Measurements from ENCODE around the gene DNAI2.

Gene DNAI2

GRCh38 chr17:74299226-74300009 is 25.4 kb downstream of the DNAI2 start:
- H3K27me3 Mint-ChIP-seq, result peaks cover 56% of the 10 kb centered on the region
- H3K36me3 Mint-ChIP-seq, result no peaks in the 10 kb centered on the region
- no peak overlapping the region for H3K27ac Mint-ChIP-seq
- no peak overlapping the region for H3K4me3 Mint-ChIP-seq
- H3K4me1 Mint-ChIP-seq, result peaks cover 5% of the 10 kb centered on the region
- peaks cover 3% of the 10 kb centered on the region for H3K9me3 Mint-ChIP-seq
- no peak for ATAC-seq

GRCh38 chr17:74303305-74303704 is 29.3 kb downstream of the DNAI2 start:
- H3K27ac Mint-ChIP-seq, result no peak overlapping the region
- no peaks in the 10 kb centered on the region for H3K36me3 Mint-ChIP-seq
- ATAC-seq, result no peak
- no peak overlapping the region for H3K4me3 Mint-ChIP-seq
- H3K9me3 Mint-ChIP-seq, result no peaks in the 10 kb centered on the region
- peaks cover 54% of the 10 kb centered on the region for H3K27me3 Mint-ChIP-seq
- H3K4me1 Mint-ChIP-seq, result peaks cover 5% of the 10 kb centered on the region

- Mint-ChIP-seq H3K9me3 (no peaks in the 10 kb centered on the region), H3K36me3 (no peaks in the 10 kb centered on the region), H3K4me3 (no peak overlapping the region), H3K27ac (no peak overlapping the region), H3K27me3 (peaks cover 54% of the 10 kb centered on the region), H3K4me1 (peaks cover 5% of the 10 kb centered on the region)
- ATAC-seq, result no peak
Measured at GRCh38 chr17:74304184-74304583, 30.1 kb downstream of the DNAI2 start.

DNA sequence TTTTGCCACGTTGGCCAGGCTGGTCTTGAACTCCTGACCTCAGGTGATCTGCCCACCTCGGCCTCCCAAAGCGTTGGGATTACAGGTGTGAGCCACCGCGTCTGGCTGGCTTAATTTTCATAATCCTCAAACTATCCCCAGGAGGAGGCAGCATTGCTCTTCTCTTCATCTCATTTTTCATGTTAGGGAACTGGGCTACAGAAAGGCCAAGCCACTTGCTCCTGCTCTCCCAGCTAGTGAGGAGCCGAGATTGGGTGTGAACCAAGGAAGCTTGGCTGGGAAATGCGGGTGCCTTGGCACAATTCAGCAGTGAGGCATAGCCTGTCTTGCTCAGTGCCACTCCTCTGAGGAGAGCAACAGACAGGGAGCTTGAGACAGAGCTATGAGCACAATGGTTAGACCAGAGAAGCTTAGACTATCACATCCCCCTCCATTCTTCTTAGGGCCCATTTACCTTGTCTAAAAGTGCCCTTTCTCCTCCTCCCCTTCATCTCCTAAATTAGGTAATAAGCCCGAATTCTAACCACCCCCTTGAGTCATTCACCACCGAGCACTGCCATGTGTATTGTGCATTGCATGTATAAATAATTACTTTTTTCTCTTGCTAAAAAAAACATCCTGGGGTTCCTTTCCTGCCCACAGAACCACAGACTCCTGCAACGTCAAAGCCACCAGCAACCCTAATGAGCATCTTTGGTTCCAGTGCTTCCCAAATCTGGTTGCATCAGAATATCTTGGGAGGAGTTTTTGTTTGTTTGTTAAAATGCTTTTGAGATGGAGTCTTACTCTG is 32.0 kb downstream of the DNAI2 start:
- ATAC-seq, result no peak
- no peak overlapping the region for H3K4me3 Mint-ChIP-seq
- H3K4me1 Mint-ChIP-seq, result peaks cover 5% of the 10 kb centered on the region
- no peak overlapping the region for H3K27ac Mint-ChIP-seq
- no peaks in the 10 kb centered on the region for H3K36me3 Mint-ChIP-seq
- H3K9me3 Mint-ChIP-seq, result no peaks in the 10 kb centered on the region
- peaks cover 47% of the 10 kb centered on the region for H3K27me3 Mint-ChIP-seq

GRCh38 chr17:74307984-74308773 is 34.1 kb downstream of the DNAI2 start:
- Mint-ChIP-seq H3K4me3 (no peak overlapping the region), H3K27me3 (peaks cover 56% of the 10 kb centered on the region), H3K9me3 (peaks cover 6% of the 10 kb centered on the region), H3K36me3 (no peaks in the 10 kb centered on the region), H3K4me1 (no peaks in the 10 kb centered on the region), H3K27ac (no peak overlapping the region)
- no peak for ATAC-seq

GRCh38 chr17:74309902-74310301 is 35.9 kb downstream of the DNAI2 start:
- H3K27ac Mint-ChIP-seq, result no peak overlapping the region
- no peak overlapping the region for H3K4me3 Mint-ChIP-seq
- H3K9me3 Mint-ChIP-seq, result peaks cover 6% of the 10 kb centered on the region
- H3K36me3 Mint-ChIP-seq, result no peaks in the 10 kb centered on the region
- H3K4me1 Mint-ChIP-seq, result no peaks in the 10 kb centered on the region
- H3K27me3 Mint-ChIP-seq, result peaks cover 53% of the 10 kb centered on the region
- no peak for ATAC-seq

- Mint-ChIP-seq H3K4me1 (no peaks in the 10 kb centered on the region), H3K9me3 (peaks cover 6% of the 10 kb centered on the region), H3K4me3 (no peak overlapping the region), H3K36me3 (no peaks in the 10 kb centered on the region), H3K27ac (no peak overlapping the region), H3K27me3 (peaks cover 39% of the 10 kb centered on the region)
- no peak for ATAC-seq
Measured at GRCh38 chr17:74314877-74315276, 40.8 kb downstream of the DNAI2 start.

- Mint-ChIP-seq H3K4me1 (no peaks in the 10 kb centered on the region), H3K4me3 (no peak overlapping the region), H3K36me3 (no peaks in the 10 kb centered on the region), H3K9me3 (peaks cover 6% of the 10 kb centered on the region), H3K27ac (no peak overlapping the region), H3K27me3 (peaks cover 48% of the 10 kb centered on the region)
- ATAC-seq, result no peak
Measured at GRCh38 chr17:74316220-74316619, 42.2 kb downstream of the DNAI2 start.

GRCh38 chr17:74317071-74317470 is 43.0 kb downstream of the DNAI2 start:
- Mint-ChIP-seq H3K36me3 (no peaks in the 10 kb centered on the region), H3K4me1 (no peaks in the 10 kb centered on the region)
- ATAC-seq, result no peak

DNA sequence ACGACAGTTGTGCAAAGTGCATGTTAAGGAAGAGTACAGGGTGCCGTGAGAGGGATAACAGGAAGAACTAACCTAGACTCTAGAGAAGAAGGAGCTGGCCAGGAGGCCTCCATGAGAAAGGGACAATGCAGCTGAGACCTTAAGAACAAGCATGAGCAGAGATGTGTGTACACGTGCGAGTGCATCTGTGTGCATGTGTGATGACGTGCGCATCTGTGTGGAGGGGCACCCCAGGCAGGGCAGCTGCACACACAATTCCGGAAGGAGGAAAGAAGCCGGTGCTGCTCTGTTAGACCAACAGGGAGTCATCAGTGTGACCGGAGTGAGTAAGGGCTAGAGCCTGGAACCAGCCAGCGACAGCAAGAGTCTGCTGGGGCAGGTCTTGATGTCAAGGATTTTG is 44.4 kb downstream of the DNAI2 start:
- Mint-ChIP-seq H3K4me1 (no peaks in the 10 kb centered on the region), H3K36me3 (no peaks in the 10 kb centered on the region), H3K4me3 (no peak overlapping the region), H3K9me3 (no peaks in the 10 kb centered on the region), H3K27me3 (peaks cover 53% of the 10 kb centered on the region), H3K27ac (no peak overlapping the region)
- no peak for ATAC-seq

More at GRCh38 chr17:74317071-74317470, 43.0 kb downstream of the DNAI2 start:
- Mint-ChIP-seq H3K27me3 (peaks cover 49% of the 10 kb centered on the region), H3K9me3 (peaks cover 6% of the 10 kb centered on the region), H3K27ac (no peak overlapping the region), H3K4me3 (no peak overlapping the region)

DNA sequence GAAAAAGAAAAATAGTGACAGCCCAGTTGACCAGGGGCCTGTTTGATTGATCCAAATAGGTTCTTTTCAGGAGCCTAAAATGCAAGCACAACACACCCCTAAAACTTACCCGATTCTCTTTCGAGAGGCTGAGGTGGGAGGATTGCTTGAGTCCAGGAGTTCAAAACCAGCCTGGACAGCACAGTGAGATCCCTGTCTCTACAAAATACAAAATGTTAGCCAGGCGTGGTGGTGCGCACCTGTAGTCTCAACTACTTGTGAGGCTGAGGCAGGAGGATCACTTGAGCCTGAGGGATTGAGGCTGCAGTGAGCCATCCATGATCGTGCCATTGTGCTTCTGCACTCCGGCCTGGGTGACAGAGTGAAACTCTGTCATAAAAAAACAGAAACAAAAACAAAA is 50.5 kb downstream of the DNAI2 start:
- Mint-ChIP-seq H3K9me3 (no peaks in the 10 kb centered on the region), H3K36me3 (no peaks in the 10 kb centered on the region), H3K27me3 (peaks cover 88% of the 10 kb centered on the region), H3K27ac (no peak overlapping the region), H3K4me1 (peaks cover 10% of the 10 kb centered on the region), H3K4me3 (no peak overlapping the region)
- ATAC-seq, result no peak

GRCh38 chr17:74325376-74325742 is 51.3 kb downstream of the DNAI2 start:
- H3K27me3 Mint-ChIP-seq, result peaks cover 85% of the 10 kb centered on the region
- no peak overlapping the region for H3K27ac Mint-ChIP-seq
- no peaks in the 10 kb centered on the region for H3K36me3 Mint-ChIP-seq
- no peak for ATAC-seq
- peaks cover 10% of the 10 kb centered on the region for H3K4me1 Mint-ChIP-seq
- no peaks in the 10 kb centered on the region for H3K9me3 Mint-ChIP-seq
- peak overlapping the region; percentile 22 for H3K4me3 Mint-ChIP-seq

- Mint-ChIP-seq H3K4me1 (peaks cover 10% of the 10 kb centered on the region), H3K27me3 (peaks cover 83% of the 10 kb centered on the region), H3K27ac (no peak within 1 kb of the TSS), H3K4me3 (peak within 1 kb of the TSS; percentile 22), H3K36me3 (no peaks in the 10 kb centered on the region), H3K9me3 (no peaks in the 10 kb centered on the region)
- peak; percentile 68 for ATAC-seq
Measured at GRCh38 chr17:74325743-74326379, 51.8 kb downstream of the DNAI2 start, which contains the start of gene KIF19. KIF19 (plus strand) TSS chr17:74326226; CDS start chr17:74326350, 124 bp downstream.

DNA sequence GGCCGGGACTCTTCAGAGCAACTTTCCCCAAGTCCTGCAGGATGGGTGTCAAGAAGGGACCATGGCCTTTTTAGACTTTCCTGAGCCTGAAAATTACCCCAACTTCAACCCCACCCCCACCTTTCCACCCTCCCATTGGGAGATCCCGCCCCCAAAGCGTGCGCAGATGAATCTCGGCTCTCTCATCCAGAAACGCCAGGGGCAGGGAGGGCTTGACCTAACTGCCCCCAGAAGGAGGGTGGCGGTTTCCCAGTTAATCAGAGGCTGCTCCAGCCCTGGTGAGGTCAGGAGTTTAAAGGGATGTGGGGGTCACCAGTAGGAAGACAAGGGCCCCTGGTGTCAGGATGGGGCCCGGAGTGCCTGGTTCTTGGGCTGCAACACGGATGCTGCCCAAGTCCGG is 52.5 kb downstream of the DNAI2 start:
- Mint-ChIP-seq H3K4me1 (peaks cover 10% of the 10 kb centered on the region), H3K27ac (no peak overlapping the region), H3K27me3 (peaks cover 83% of the 10 kb centered on the region), H3K9me3 (no peaks in the 10 kb centered on the region), H3K36me3 (no peaks in the 10 kb centered on the region), H3K4me3 (no peak overlapping the region)
- no peak for ATAC-seq

GRCh38 chr17:74328487-74328886 is 54.5 kb downstream of the DNAI2 start:
- ATAC-seq, result no peak
- no peaks in the 10 kb centered on the region for H3K9me3 Mint-ChIP-seq
- no peaks in the 10 kb centered on the region for H3K36me3 Mint-ChIP-seq
- H3K27me3 Mint-ChIP-seq, result peaks cover 79% of the 10 kb centered on the region
- peaks cover 15% of the 10 kb centered on the region for H3K4me1 Mint-ChIP-seq
- H3K4me3 Mint-ChIP-seq, result no peak overlapping the region
- no peak overlapping the region for H3K27ac Mint-ChIP-seq

Measured in stimulated activated memory B cell treated with anti-CD40 and anti-IgM and Interleukin-4, amounts not matched to agents 10 μg/mL and 1 μg/mL and 100 μg/mL, for 72 hours (primary cell).